GM23338 (cell line): ENCODE data around the gene BANP. TPM values are rescaled to one million over a fixed set of nuclear protein-coding genes. Genes with fewer than 3 reads are reported as not detected.

Experiments used
- ATAC-seq: fragments of 200-7000 bp; cut with Tn5 transposase; 3 replicates; pipeline ENCODE4 v1.9.1; 2020
- DNase-seq: peaks from one replicate; pipeline ENCODE4 v3.0.0-alpha.2; 2015; ENCODE audit warnings: low spot score
- H2AFZ ChIP-seq: fragments of 200-600 bp; sonication (generic); 2 replicates; pipeline ENCODE4 v1.8.0; 2016; ENCODE audit warnings: antibody characterized with exemption, mild to moderate bottlenecking, moderate library complexity
- H3F3A ChIP-seq: fragments of 200-600 bp; sonication (generic); replicated peaks from 2 replicates; pipeline ENCODE4 v1.8.0; 2017; ENCODE audit warnings: antibody characterized with exemption, mixed run types, low read depth
- H3K27ac ChIP-seq: fragments of 200-600 bp; sonication (generic); 2 replicates; pipeline ENCODE4 v1.6.1; 2016; ENCODE audit warnings: low read depth
- H3K27me3 ChIP-seq: fragments of 200-600 bp; sonication (generic); 2 replicates; pipeline ENCODE4 v1.8.0; 2016; ENCODE audit warnings: mild to moderate bottlenecking, mixed run types, moderate library complexity; ENCODE audit not compliant: insufficient read depth
- H3K36me3 ChIP-seq: fragments of 200-600 bp; sonication (generic); 2 replicates; pipeline ENCODE4 v1.8.0; 2016; ENCODE audit warnings: mild to moderate bottlenecking; ENCODE audit not compliant: insufficient read depth
- H3K4me1 ChIP-seq: fragments of 200-600 bp; sonication (generic); 2 replicates; pipeline ENCODE4 v1.8.0; 2016; ENCODE audit warnings: mild to moderate bottlenecking, moderate library complexity; ENCODE audit not compliant: insufficient read depth
- H3K4me2 ChIP-seq: fragments of 200-600 bp; sonication (generic); 2 replicates; pipeline ENCODE4 v1.7.1; 2017; ENCODE audit warnings: mixed run types
- H3K4me3 ChIP-seq: fragments of 200-600 bp; sonication (generic); 2 replicates; pipeline ENCODE4 v1.6.1; 2016; ENCODE audit warnings: mixed run types
- H3K79me2 ChIP-seq: fragments of 200-600 bp; sonication (generic); replicated peaks from 2 replicates; pipeline ENCODE4 v1.8.0; 2017; ENCODE audit warnings: mild to moderate bottlenecking; ENCODE audit not compliant: insufficient read depth
- H3K9me2 ChIP-seq: fragments of 200-600 bp; sonication (generic); 2 replicates; pipeline ENCODE4 v1.8.0; 2017; ENCODE audit not compliant: insufficient read depth
- H4K20me1 ChIP-seq: fragments of 200-600 bp; sonication (generic); replicated peaks from 2 replicates; pipeline ENCODE4 v1.8.0; 2017; ENCODE audit warnings: mild to moderate bottlenecking; ENCODE audit not compliant: insufficient read depth
- H3K27ac Mint-ChIP-seq: 2 replicates; pipeline ENCODE4 v1.8.0; 2020; ENCODE audit warnings: inconsistent platforms, mild to moderate bottlenecking, moderate library complexity, mixed read lengths
- H3K27me3 Mint-ChIP-seq: 3 replicates; pipeline ENCODE4 v1.8.0; 2022; ENCODE audit warnings: low read depth, mild to moderate bottlenecking, moderate library complexity, mixed read lengths, inconsistent platforms; ENCODE audit not compliant: insufficient read depth, poor library complexity
- H3K36me3 Mint-ChIP-seq: 3 replicates; pipeline ENCODE4 v1.8.0; 2021; ENCODE audit warnings: low read depth, mild to moderate bottlenecking, inconsistent platforms, moderate library complexity, mixed read lengths
- H3K4me1 Mint-ChIP-seq: 3 replicates; pipeline ENCODE4 v1.8.0; 2020; ENCODE audit warnings: mild to moderate bottlenecking, inconsistent platforms, mixed read lengths
- H3K4me3 Mint-ChIP-seq: 3 replicates; pipeline ENCODE4 v1.8.0; 2021; ENCODE audit warnings: moderate library complexity, mild to moderate bottlenecking, inconsistent platforms, mixed read lengths
- H3K9me3 Mint-ChIP-seq: 3 replicates; pipeline ENCODE4 v1.8.0; 2020; ENCODE audit warnings: moderate library complexity, mild to moderate bottlenecking, inconsistent platforms, mixed read lengths
- CREB1 ChIP-seq: fragments of 250-450 bp; sonication (Bioruptor Pico); IDR thresholded peaks from 2 replicates; pipeline ENCODE4 v1.5.0; 2020; ENCODE audit warnings: low read depth, mild to moderate bottlenecking, moderate library complexity
- CTCF ChIP-seq, 2 experiments: fragments of 200-600 bp in 1 of 2; sonication (generic) in 1 of 2; conservative IDR thresholded peaks; 2 replicates each; pipeline versions ENCODE4 v1.5.1 to v1.6.1; 2016 to 2017; ENCODE audit warnings: antibody characterized with exemption in 2 of 2, low read depth in 2 of 2, mild to moderate bottlenecking in 2 of 2, moderate library complexity in 1 of 2
- EZH2 ChIP-seq: fragments of 200-600 bp; sonication (generic); IDR thresholded peaks from one replicate; pipeline ENCODE4 v1.8.0; 2017; ENCODE audit warnings: antibody characterized with exemption, mild to moderate bottlenecking, low read depth; ENCODE audit not compliant: unreplicated experiment
- EZH2phosphoT487 ChIP-seq: fragments of 200-600 bp; sonication (generic); IDR thresholded peaks from one replicate; pipeline ENCODE4 v1.8.1; 2018; ENCODE audit warnings: antibody characterized with exemption; ENCODE audit not compliant: unreplicated experiment
- JUNB ChIP-seq: IDR thresholded peaks from one replicate; pipeline ENCODE4 v1.6.1; 2016; ENCODE audit warnings: antibody characterized with exemption; ENCODE audit not compliant: unreplicated experiment
- NANOG ChIP-seq: IDR thresholded peaks from 2 replicates; pipeline ENCODE4 v1.6.1; 2016; ENCODE audit warnings: antibody characterized with exemption, borderline replicate concordance
- POLR2AphosphoS5 ChIP-seq: IDR thresholded peaks from 2 replicates; pipeline ENCODE4 v1.6.1; 2016; ENCODE audit warnings: antibody characterized with exemption, low read depth
- ZNF114 ChIP-seq: fragments of 250-450 bp; sonication (Bioruptor Pico); IDR thresholded peaks from 2 replicates; pipeline ENCODE4 v1.5.0; 2020; ENCODE audit warnings: mild to moderate bottlenecking, moderate library complexity
- ZNF331 ChIP-seq: fragments of 250-450 bp; sonication (Bioruptor Pico); IDR thresholded peaks from 2 replicates; pipeline ENCODE4 v1.5.0; 2020; ENCODE audit warnings: low read depth, mild to moderate bottlenecking, moderate library complexity
- polyA plus RNA-seq: library from polyadenylated mRNA; unstranded; fragments of >200 nt; fragmentation: Nextera tagmentation; extraction: Ambion mirVana; gene quantifications from 2 replicates; pipeline ENCODE4 v1.2.1, GENCODE V29; 2016
- total RNA-seq: library from RNA; depleted of rRNA; stranded (reverse); fragments of >200 nt; shearing (Covaris generic); gene quantifications from 2 replicates; pipeline ENCODE4 v1.2.3, GENCODE V29; 2014
- TF ChIP-seq, protein P1 (sequence below): IDR thresholded peaks from 2 replicates; pipeline ENCODE4 v1.6.1; 2016; ENCODE audit warnings: antibody characterized with exemption
- TF ChIP-seq, protein P2 (sequence below): fragments of 250-450 bp; sonication (Bioruptor Pico); IDR thresholded peaks from 2 replicates; pipeline ENCODE4 v1.5.0; 2020; ENCODE audit warnings: mild to moderate bottlenecking, moderate library complexity

BANP gene
- total and polyA plus RNA-seq, 2 experiments from 2014 or later: 22.3 to 48.0 TPM

GRCh38 chr16:88065747-88066142 is 114.5 kb downstream of the BANP start:
- H3K27ac Mint-ChIP-seq: no peak overlapping the region

GRCh38 chr16:88066234-88066633 is 115.0 kb downstream of the BANP start:
- Mint-ChIP-seq H3K36me3 (peaks cover 11% of the 10 kb centered on the region), H3K27me3 (peaks cover 8% of the 10 kb centered on the region), H3K4me1 (no peaks in the 10 kb centered on the region; the same call in 2 of the 3 replicates), H3K4me3 (no peak overlapping the region), H3K9me3 (no peaks in the 10 kb centered on the region), H3K27ac (no peak overlapping the region)
- H3K27me3 ChIP-seq: no peaks in the 10 kb centered on the region
- H3K36me3 ChIP-seq: no peaks in the 10 kb centered on the region
- no peak overlapping the region for H2AFZ ChIP-seq
- no peaks in the 10 kb centered on the region; the same call in 1 of the 2 replicates for H4K20me1 ChIP-seq
- no peak overlapping the region for H3K4me2 ChIP-seq
- peaks cover 6% of the 10 kb centered on the region for H3K79me2 ChIP-seq
- DNase-seq: no peak
- H3K4me3 ChIP-seq: no peak overlapping the region
- H3K27ac ChIP-seq: 0 out of 2 replicates have a peak overlapping the region, but pooled peaks have one; percentile 59
- ATAC-seq: no peak
- H3K9me2 ChIP-seq: no peaks in the 10 kb centered on the region
- H3K4me1 ChIP-seq: no peaks in the 10 kb centered on the region
- H3F3A ChIP-seq: no peaks in the 10 kb centered on the region
- no peak for TF ChIP-seq CTCF (conservative IDR thresholded peaks at IDR 0.05; ENCODE audit: low read depth in 2 of 2)
- TF ChIP-seq POLR2AphosphoS5: no peak
- TF ChIP-seq ZNF114 (CRISPR knock-in tag): no peak
- TF ChIP-seq NANOG: no peak
- TF ChIP-seq, protein P1, sequence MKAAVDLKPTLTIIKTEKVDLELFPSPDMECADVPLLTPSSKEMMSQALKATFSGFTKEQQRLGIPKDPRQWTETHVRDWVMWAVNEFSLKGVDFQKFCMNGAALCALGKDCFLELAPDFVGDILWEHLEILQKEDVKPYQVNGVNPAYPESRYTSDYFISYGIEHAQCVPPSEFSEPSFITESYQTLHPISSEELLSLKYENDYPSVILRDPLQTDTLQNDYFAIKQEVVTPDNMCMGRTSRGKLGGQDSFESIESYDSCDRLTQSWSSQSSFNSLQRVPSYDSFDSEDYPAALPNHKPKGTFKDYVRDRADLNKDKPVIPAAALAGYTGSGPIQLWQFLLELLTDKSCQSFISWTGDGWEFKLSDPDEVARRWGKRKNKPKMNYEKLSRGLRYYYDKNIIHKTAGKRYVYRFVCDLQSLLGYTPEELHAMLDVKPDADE: no peak
- no peak for TF ChIP-seq ZNF331 (CRISPR knock-in tag)
- no peak for TF ChIP-seq EZH2
- TF ChIP-seq CREB1 (CRISPR knock-in tag): no peak
- no peak for TF ChIP-seq EZH2phosphoT487
- TF ChIP-seq, protein P2, sequence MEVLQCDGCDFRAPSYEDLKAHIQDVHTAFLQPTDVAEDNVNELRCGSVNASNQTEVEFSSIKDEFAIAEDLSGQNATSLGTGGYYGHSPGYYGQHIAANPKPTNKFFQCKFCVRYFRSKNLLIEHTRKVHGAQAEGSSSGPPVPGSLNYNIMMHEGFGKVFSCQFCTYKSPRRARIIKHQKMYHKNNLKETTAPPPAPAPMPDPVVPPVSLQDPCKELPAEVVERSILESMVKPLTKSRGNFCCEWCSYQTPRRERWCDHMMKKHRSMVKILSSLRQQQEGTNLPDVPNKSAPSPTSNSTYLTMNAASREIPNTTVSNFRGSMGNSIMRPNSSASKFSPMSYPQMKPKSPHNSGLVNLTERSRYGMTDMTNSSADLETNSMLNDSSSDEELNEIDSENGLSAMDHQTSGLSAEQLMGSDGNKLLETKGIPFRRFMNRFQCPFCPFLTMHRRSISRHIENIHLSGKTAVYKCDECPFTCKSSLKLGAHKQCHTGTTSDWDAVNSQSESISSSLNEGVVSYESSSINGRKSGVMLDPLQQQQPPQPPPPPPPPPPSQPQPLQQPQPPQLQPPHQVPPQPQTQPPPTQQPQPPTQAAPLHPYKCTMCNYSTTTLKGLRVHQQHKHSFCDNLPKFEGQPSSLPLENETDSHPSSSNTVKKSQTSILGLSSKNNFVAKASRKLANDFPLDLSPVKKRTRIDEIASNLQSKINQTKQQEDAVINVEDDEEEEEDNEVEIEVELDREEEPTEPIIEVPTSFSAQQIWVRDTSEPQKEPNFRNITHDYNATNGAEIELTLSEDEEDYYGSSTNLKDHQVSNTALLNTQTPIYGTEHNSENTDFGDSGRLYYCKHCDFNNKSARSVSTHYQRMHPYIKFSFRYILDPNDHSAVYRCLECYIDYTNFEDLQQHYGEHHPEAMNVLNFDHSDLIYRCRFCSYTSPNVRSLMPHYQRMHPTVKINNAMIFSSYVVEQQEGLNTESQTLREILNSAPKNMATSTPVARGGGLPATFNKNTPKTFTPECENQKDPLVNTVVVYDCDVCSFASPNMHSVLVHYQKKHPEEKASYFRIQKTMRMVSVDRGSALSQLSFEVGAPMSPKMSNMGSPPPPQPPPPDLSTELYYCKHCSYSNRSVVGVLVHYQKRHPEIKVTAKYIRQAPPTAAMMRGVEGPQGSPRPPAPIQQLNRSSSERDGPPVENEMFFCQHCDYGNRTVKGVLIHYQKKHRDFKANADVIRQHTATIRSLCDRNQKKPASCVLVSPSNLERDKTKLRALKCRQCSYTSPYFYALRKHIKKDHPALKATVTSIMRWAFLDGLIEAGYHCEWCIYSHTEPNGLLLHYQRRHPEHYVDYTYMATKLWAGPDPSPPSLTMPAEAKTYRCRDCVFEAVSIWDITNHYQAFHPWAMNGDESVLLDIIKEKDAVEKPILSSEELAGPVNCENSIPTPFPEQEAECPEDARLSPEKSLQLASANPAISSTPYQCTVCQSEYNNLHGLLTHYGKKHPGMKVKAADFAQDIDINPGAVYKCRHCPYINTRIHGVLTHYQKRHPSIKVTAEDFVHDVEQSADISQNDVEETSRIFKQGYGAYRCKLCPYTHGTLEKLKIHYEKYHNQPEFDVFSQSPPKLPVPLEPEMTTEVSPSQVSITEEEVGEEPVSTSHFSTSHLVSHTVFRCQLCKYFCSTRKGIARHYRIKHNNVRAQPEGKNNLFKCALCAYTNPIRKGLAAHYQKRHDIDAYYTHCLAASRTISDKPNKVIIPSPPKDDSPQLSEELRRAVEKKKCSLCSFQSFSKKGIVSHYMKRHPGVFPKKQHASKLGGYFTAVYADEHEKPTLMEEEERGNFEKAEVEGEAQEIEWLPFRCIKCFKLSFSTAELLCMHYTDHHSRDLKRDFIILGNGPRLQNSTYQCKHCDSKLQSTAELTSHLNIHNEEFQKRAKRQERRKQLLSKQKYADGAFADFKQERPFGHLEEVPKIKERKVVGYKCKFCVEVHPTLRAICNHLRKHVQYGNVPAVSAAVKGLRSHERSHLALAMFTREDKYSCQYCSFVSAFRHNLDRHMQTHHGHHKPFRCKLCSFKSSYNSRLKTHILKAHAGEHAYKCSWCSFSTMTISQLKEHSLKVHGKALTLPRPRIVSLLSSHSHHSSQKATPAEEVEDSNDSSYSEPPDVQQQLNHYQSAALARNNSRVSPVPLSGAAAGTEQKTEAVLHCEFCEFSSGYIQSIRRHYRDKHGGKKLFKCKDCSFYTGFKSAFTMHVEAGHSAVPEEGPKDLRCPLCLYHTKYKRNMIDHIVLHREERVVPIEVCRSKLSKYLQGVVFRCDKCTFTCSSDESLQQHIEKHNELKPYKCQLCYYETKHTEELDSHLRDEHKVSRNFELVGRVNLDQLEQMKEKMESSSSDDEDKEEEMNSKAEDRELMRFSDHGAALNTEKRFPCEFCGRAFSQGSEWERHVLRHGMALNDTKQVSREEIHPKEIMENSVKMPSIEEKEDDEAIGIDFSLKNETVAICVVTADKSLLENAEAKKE (CRISPR knock-in tag): no peak
- TF ChIP-seq JUNB: no peak

More at GRCh38 chr16:88065747-88066142, 114.5 kb downstream of the BANP start:
- Histone ChIP-seq H3K9me2 (no peaks in the 10 kb centered on the region), H3F3A (no peaks in the 10 kb centered on the region), H3K79me2 (peaks cover 7% of the 10 kb centered on the region), H4K20me1 (no peaks in the 10 kb centered on the region; the same call in 1 of the 2 replicates), H3K4me3 (no peak overlapping the region), H3K27ac (0 out of 2 replicates have a peak overlapping the region, but pooled peaks have one; percentile 59), H2AFZ (no peak overlapping the region), H3K36me3 (no peaks in the 10 kb centered on the region), H3K4me2 (no peak overlapping the region), H3K27me3 (no peaks in the 10 kb centered on the region), H3K4me1 (no peaks in the 10 kb centered on the region)
- peaks cover 11% of the 10 kb centered on the region for H3K36me3 Mint-ChIP-seq
- H3K9me3 Mint-ChIP-seq: no peaks in the 10 kb centered on the region; the same call in 2 of the 3 replicates
- H3K27me3 Mint-ChIP-seq: peaks cover 8% of the 10 kb centered on the region
- H3K4me1 Mint-ChIP-seq: no peaks in the 10 kb centered on the region; the same call in 2 of the 3 replicates
- TF ChIP-seq ZNF331 (CRISPR knock-in tag) (no peak), EZH2 (no peak)
- no peak overlapping the region for H3K4me3 Mint-ChIP-seq
- no peak for DNase-seq
- no peak for ATAC-seq
